NCI-H82 treated with DMSO at 0.1 percent for 48 hours (cell line): ENCODE data around the gene PSMC3.

Source experiments
- DNase-seq: peaks from one replicate; lab custom pipeline; 2025; ENCODE audit not compliant: unreplicated experiment; lab: John Stamatoyannopoulos, UW

PSMC3 gene

GRCh38 chr11:47426062-47426956 lies at the start of gene PSMC3:
Gene PSMC3, minus strand, starts transcription at chr11:47426439. Its CDS starts 160 bp downstream, at chr11:47426279.
- DNase-seq, result peak; percentile 87

GRCh38 chr11:47470671-47471070 lies 44.4 kb upstream of the PSMC3 start:
- no peak for DNase-seq

- no peak for DNase-seq
Observed at GRCh38 chr11:47469361-47470179, 43.3 kb upstream of the PSMC3 start.

- no peak for DNase-seq
Observed at GRCh38 chr11:47468598-47469214, 42.5 kb upstream of the PSMC3 start.

GRCh38 chr11:47467357-47467756 lies 41.1 kb upstream of the PSMC3 start:
- peak; percentile 3 for DNase-seq

- no peak for DNase-seq
Observed at GRCh38 chr11:47466701-47467250, 40.5 kb upstream of the PSMC3 start.

GRCh38 chr11:47466201-47466600 lies 40.0 kb upstream of the PSMC3 start:
- no peak for DNase-seq

GRCh38 chr11:47464483-47464882 lies 38.2 kb upstream of the PSMC3 start:
- DNase-seq, result peak; percentile 11

- DNase-seq, result no peak
Observed at GRCh38 chr11:47461876-47462275, 35.6 kb upstream of the PSMC3 start.

GRCh38 chr11:47460571-47461235 lies 34.5 kb upstream of the PSMC3 start:
- DNase-seq, result no peak

- DNase-seq, result peak; percentile 31
Observed at GRCh38 chr11:47454258-47454671, 28.0 kb upstream of the PSMC3 start.

- no peak for DNase-seq
Observed at GRCh38 chr11:47453365-47453764, 27.1 kb upstream of the PSMC3 start.

GRCh38 chr11:47451990-47452389 lies 25.8 kb upstream of the PSMC3 start:
- no peak for DNase-seq

- DNase-seq, result no peak
Observed at GRCh38 chr11:47451436-47451835, 25.2 kb upstream of the PSMC3 start.

GRCh38 chr11:47449541-47449940 lies 23.3 kb upstream of the PSMC3 start:
- no peak for DNase-seq

- DNase-seq, result no peak
Observed at GRCh38 chr11:47448566-47449427, 22.6 kb upstream of the PSMC3 start, which contains the start of gene RAPSN. Gene RAPSN, minus strand, starts transcription at chr11:47449136. Its CDS starts 172 bp downstream, at chr11:47448964.

GRCh38 chr11:47447906-47448305 lies 21.7 kb upstream of the PSMC3 start:
- DNase-seq, result no peak

- DNase-seq, result no peak
Observed at GRCh38 chr11:47446833-47447232, 20.6 kb upstream of the PSMC3 start.

- DNase-seq, result no peak
Observed at GRCh38 chr11:47445840-47446239, 19.6 kb upstream of the PSMC3 start.

- no peak for DNase-seq
Observed at GRCh38 chr11:47443817-47444216, 17.6 kb upstream of the PSMC3 start.
